ENCODE measurements around the gene SYT13. TPM values are rescaled to one million over a fixed set of nuclear protein-coding genes. Genes with fewer than 3 reads are reported as not detected.

SYT13 gene
- total RNA-seq, 6 donors from 2014 or later, result 0.11 to 0.78 (median 0.30) TPM; not detected in 3

DNA sequence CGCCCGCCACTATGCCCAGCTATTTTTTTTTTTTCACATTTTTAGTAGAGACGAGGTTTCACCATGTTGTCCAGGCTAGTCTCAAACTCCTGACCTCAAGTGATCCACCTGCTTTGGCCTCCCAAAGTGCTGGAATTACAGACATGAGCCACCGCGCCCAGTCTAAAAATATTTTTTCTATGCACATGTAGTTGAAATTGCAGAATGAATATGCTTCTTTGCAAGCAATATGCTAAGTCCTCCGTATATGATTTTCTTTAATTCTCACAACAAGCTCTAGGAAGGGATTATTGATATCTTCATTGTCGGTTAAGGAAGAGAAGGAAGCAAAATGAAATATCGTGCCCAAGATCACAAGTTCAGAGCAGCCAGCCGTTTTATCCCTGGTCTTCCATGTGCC is 30.1 kb upstream of the SYT13 start:
- 91% methylated on average over 9 of the region's 9 CpGs for WGBS, 2 donors
- TF ChIP-seq, protein P1, sequence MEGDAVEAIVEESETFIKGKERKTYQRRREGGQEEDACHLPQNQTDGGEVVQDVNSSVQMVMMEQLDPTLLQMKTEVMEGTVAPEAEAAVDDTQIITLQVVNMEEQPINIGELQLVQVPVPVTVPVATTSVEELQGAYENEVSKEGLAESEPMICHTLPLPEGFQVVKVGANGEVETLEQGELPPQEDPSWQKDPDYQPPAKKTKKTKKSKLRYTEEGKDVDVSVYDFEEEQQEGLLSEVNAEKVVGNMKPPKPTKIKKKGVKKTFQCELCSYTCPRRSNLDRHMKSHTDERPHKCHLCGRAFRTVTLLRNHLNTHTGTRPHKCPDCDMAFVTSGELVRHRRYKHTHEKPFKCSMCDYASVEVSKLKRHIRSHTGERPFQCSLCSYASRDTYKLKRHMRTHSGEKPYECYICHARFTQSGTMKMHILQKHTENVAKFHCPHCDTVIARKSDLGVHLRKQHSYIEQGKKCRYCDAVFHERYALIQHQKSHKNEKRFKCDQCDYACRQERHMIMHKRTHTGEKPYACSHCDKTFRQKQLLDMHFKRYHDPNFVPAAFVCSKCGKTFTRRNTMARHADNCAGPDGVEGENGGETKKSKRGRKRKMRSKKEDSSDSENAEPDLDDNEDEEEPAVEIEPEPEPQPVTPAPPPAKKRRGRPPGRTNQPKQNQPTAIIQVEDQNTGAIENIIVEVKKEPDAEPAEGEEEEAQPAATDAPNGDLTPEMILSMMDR (IDR thresholded peaks at IDR 0.05), result no peak
- TF ChIP-seq POLR2A (IDR thresholded peaks at IDR 0.05) (no peak), EP300 (IDR thresholded peaks at IDR 0.05) (no peak)
- Histone ChIP-seq H3K27me3 (no peaks in the 10 kb centered on the region), H3K4me1 (no peaks in the 10 kb centered on the region), H3K36me3 (no peaks in the 10 kb centered on the region), H3K9me3 (no peaks in the 10 kb centered on the region), H3K27ac (no peak overlapping the region), H3K4me3 (no peak overlapping the region)
- DNase-seq, result no peak
- ATAC-seq (ENCODE audit: low FRiP score in 2 of 2), result no peak

DNA sequence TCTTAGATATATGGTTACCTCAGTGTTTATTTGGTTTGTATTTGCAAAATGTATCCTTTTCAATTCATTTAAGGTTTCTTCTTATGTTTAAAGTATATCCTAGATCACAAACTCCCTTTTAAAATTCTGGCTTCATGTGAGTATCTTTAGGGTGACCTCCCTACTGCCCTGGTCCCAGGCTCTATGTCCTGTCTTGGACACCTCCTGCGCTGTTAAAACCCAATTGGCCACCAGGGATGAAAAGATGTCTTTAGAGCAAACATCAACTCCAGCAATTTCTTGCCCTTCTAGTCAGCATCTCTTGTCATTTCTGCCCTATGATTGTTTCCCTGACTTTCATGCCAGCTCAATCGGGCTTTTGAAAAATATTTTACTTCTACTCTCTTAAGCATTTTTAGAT is 28.8 kb upstream of the SYT13 start:
- DNase-seq (no peak), ATAC-seq (ENCODE audit: low FRiP score in 2 of 2) (no peak)
- Histone ChIP-seq H3K27me3 (no peaks in the 10 kb centered on the region), H3K27ac (no peak overlapping the region), H3K4me3 (no peak overlapping the region), H3K4me1 (no peaks in the 10 kb centered on the region), H3K9me3 (no peaks in the 10 kb centered on the region), H3K36me3 (no peaks in the 10 kb centered on the region)
- WGBS, 2 donors, result 95 to 96% methylated on average over 2 of the region's 2 CpGs
- TF ChIP-seq EP300 (IDR thresholded peaks at IDR 0.05) (no peak), POLR2A (IDR thresholded peaks at IDR 0.05) (no peak), POLR2AphosphoS5 (IDR thresholded peaks at IDR 0.05) (no peak)
- TF ChIP-seq, protein P1 (IDR thresholded peaks at IDR 0.05), result no peak

DNA sequence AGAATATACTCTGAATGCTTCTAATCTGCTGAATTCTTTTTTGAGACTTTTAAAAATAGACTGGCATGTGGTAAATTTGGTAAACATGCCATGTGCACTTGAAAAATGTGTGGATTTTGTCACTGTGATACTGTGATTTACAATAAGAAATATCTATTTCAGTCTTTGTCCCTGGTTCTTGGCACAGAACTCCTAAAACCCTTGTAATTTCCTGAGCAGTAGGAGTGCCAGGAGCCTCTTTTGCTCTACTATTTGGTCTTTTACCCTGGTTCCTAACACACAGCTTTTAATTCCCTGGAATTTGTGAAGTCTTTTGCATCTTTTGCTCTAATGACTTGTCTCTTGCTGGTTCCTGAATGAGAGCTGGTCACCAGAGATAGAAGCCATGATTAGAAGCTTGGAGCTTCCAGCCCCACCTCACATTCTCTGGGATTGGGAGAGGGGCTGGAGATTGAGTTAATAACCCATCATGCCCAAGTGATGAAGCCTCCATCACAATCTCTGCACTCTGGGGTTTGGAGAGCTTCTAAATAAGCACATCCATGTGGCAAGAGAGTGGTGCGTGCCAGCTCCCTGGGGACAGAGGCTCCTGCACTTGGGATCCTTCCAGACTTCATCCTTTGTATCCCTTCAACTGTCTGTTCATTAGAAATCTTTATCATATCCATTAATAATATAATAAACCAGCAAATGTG is 27.2 kb upstream of the SYT13 start:
- H3K36me3 ChIP-seq, result no peaks in the 10 kb centered on the region
- 89 to 100% methylated on average over 1 of the region's 1 CpG for WGBS, 2 donors
- no peaks in the 10 kb centered on the region for H3K9me3 ChIP-seq
- ATAC-seq (ENCODE audit: low FRiP score in 2 of 2) (no peak), DNase-seq (no peak)
- no peaks in the 10 kb centered on the region for H3K27me3 ChIP-seq
- no peak for TF ChIP-seq EP300 (IDR thresholded peaks at IDR 0.05)
- TF ChIP-seq, protein P1 (IDR thresholded peaks at IDR 0.05), result no peak
- no peak for TF ChIP-seq POLR2AphosphoS5 (IDR thresholded peaks at IDR 0.05)
- no peak for TF ChIP-seq POLR2A (IDR thresholded peaks at IDR 0.05)
- H3K4me1 ChIP-seq, result no peaks in the 10 kb centered on the region
- H3K4me3 ChIP-seq, result no peak overlapping the region
- no peak overlapping the region for H3K27ac ChIP-seq

DNA sequence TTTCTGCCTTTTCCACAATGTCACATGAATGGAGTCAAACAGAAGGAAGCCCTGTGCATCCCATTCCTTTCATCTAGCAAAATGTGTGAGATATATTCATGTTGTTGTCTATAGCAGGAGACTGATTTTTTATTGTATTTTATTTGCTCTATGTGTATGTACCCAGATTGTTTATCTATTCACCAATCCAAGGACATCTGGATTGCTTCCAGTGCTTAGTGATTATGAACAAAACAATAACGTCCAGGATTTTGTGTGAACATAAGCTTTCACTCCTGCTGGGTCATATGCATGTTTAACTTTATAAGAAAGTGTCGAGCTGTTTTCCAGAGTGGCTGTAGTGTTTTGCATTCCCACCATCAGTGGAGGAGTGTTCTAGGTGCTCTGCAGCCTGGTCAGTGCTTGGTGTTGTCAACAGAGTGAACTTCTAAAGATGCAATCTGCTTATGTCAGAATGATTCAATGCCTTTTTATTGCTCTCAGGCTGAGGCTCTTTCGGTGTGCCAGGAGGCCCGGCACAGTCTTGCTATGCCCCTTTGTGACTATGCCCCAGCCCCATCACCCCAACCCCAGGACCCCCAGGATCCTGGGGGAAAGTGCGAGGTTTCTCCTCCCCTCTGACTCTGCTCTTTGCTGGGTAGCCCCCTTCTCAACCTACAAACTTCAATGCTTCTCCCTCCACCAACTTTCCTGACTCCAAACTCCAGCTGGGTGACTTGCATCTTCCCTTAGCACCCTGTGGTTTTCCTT is 19.9 kb upstream of the SYT13 start:
- ATAC-seq (ENCODE audit: low FRiP score in 2 of 2), result no peak
- WGBS, 2 donors, result 29 to 48% methylated on average over 5 of the region's 5 CpGs

More for the DNA sequence above, 19.9 kb upstream of the SYT13 start:
- TF ChIP-seq POLR2A (IDR thresholded peaks at IDR 0.05) (no peak), POLR2AphosphoS5 (IDR thresholded peaks at IDR 0.05) (no peak), EP300 (IDR thresholded peaks at IDR 0.05) (no peak)
- TF ChIP-seq, protein P1 (IDR thresholded peaks at IDR 0.05), result no peak
- H3K4me1 ChIP-seq, result peaks cover 0 to 3% (median 0%) of the 10 kb centered on the region in 4 donors
- no peaks in the 10 kb centered on the region for H3K36me3 ChIP-seq
- no peaks in the 10 kb centered on the region for H3K27me3 ChIP-seq
- no peak overlapping the region for H3K4me3 ChIP-seq
- H3K9me3 ChIP-seq, result no peaks in the 10 kb centered on the region
- no peak for DNase-seq
- H3K27ac ChIP-seq, result peak overlapping the region in 2 of 4 donors; percentile 40 to 67

Data from upper lobe of left lung (tissue), 6 donors.